ENCODE measurements around the gene ZBTB3.

The ZBTB3 gene

GRCh38 chr11:62753736-62754603 is at the start of gene ZBTB3:
TSS of gene ZBTB3 (minus strand) at chr11:62754160. CDS start at chr11:62753664, 496 bp downstream.
- no peak for TF ChIP-seq CTCF (IDR thresholded peaks at IDR 0.05)
- Mint-ChIP-seq H3K9me3 (no peaks in the 10 kb centered on the region), H3K27ac (peak within 1 kb of the TSS; percentile 97)

GRCh38 chr11:62801071-62801470 is 47.1 kb upstream of the ZBTB3 start:
- H3K4me3 Mint-ChIP-seq = no peak overlapping the region
- H3K4me1 Mint-ChIP-seq = peaks cover 21% of the 10 kb centered on the region
- peaks cover 68% of the 10 kb centered on the region for H3K36me3 Mint-ChIP-seq (ENCODE audit: low read depth)
- no peak for DNase-seq
- no peak overlapping the region for H3K27ac Mint-ChIP-seq
- no peak for TF ChIP-seq CTCF (IDR thresholded peaks at IDR 0.05)
- no peaks in the 10 kb centered on the region for H3K9me3 Mint-ChIP-seq
- H3K27me3 Mint-ChIP-seq (ENCODE audit: low read depth, poor library complexity) = peaks cover 17% of the 10 kb centered on the region

More at GRCh38 chr11:62753736-62754603, at the start of gene ZBTB3:
- peak within 1 kb of the TSS; percentile 98 for H3K4me3 Mint-ChIP-seq
- no peaks in the 10 kb centered on the region for H3K27me3 Mint-ChIP-seq (ENCODE audit: low read depth, poor library complexity)
- peak; percentile 94 for DNase-seq
- peaks cover 9% of the 10 kb centered on the region for H3K36me3 Mint-ChIP-seq (ENCODE audit: low read depth)
- H3K4me1 Mint-ChIP-seq = peaks cover 28% of the 10 kb centered on the region

GRCh38 chr11:62799486-62799885 is 45.5 kb upstream of the ZBTB3 start:
- no peaks in the 10 kb centered on the region for H3K9me3 Mint-ChIP-seq
- H3K27ac Mint-ChIP-seq = no peak overlapping the region
- no peak overlapping the region for H3K4me3 Mint-ChIP-seq
- H3K36me3 Mint-ChIP-seq (ENCODE audit: low read depth) = peaks cover 84% of the 10 kb centered on the region
- DNase-seq = no peak
- no peak for TF ChIP-seq CTCF (IDR thresholded peaks at IDR 0.05)
- H3K27me3 Mint-ChIP-seq (ENCODE audit: low read depth, poor library complexity) = peaks cover 17% of the 10 kb centered on the region
- H3K4me1 Mint-ChIP-seq = peaks cover 12% of the 10 kb centered on the region

- peaks cover 79% of the 10 kb centered on the region for H3K36me3 Mint-ChIP-seq (ENCODE audit: low read depth)
Measured at GRCh38 chr11:62796281-62796680, 42.3 kb upstream of the ZBTB3 start.

GRCh38 chr11:62794201-62794775 is 40.3 kb upstream of the ZBTB3 start:
- Mint-ChIP-seq H3K27ac (no peak overlapping the region), H3K9me3 (no peaks in the 10 kb centered on the region), H3K36me3 (ENCODE audit: low read depth) (peaks cover 78% of the 10 kb centered on the region), H3K4me1 (peaks cover 28% of the 10 kb centered on the region), H3K27me3 (ENCODE audit: low read depth, poor library complexity) (peaks cover 8% of the 10 kb centered on the region), H3K4me3 (no peak overlapping the region)
- no peak for TF ChIP-seq CTCF (IDR thresholded peaks at IDR 0.05)
- DNase-seq = no peak

More at GRCh38 chr11:62796281-62796680, 42.3 kb upstream of the ZBTB3 start:
- no peak for TF ChIP-seq CTCF (IDR thresholded peaks at IDR 0.05)
- H3K9me3 Mint-ChIP-seq = no peaks in the 10 kb centered on the region
- H3K27me3 Mint-ChIP-seq (ENCODE audit: low read depth, poor library complexity) = peaks cover 8% of the 10 kb centered on the region
- peaks cover 8% of the 10 kb centered on the region for H3K4me1 Mint-ChIP-seq
- H3K4me3 Mint-ChIP-seq = no peak overlapping the region
- DNase-seq = no peak
- no peak overlapping the region for H3K27ac Mint-ChIP-seq

Measured in nephron progenitor cell (in vitro differentiated cells).